Liver (tissue), 9 donors: Measurements from ENCODE around the gene ZDHHC18. TPM values are rescaled to one million over a fixed set of nuclear protein-coding genes. Genes with fewer than 3 reads are reported as not detected.

Source experiments
- DNase-seq: peaks from one replicate; pipeline ENCODE4 v3.0.0-alpha.2; 2017; ENCODE audit warnings: low spot score
- H3K27ac ChIP-seq, 2 donors: one replicate each; pipeline ENCODE4 v1.7.0; 2013; ENCODE audit warnings: inconsistent platforms in 2 of 2, low read length in 2 of 2, control low read depth in 1 of 2, low read depth in 1 of 2, mild to moderate bottlenecking in 1 of 2
- H3K27me3 ChIP-seq, 4 donors: one replicate each; pipeline versions ENCODE4 v1.6.1 to v1.7.0; 2013; ENCODE audit warnings: low read length in 3 of 4, inconsistent platforms in 1 of 4, mild to moderate bottlenecking in 1 of 4, moderate library complexity in 1 of 4; ENCODE audit not compliant: control insufficient read depth in 4 of 4, insufficient read depth in 4 of 4
- H3K36me3 ChIP-seq, 4 donors: one replicate each; pipeline versions ENCODE4 v1.6.1 to v1.7.0; 2013; ENCODE audit warnings: low read length in 3 of 4, mild to moderate bottlenecking in 3 of 4, low read depth in 1 of 4, moderate library complexity in 1 of 4; ENCODE audit not compliant: control insufficient read depth in 4 of 4, insufficient read depth in 3 of 4
- H3K4me1 ChIP-seq, 4 donors: one replicate each; pipeline versions ENCODE4 v1.6.1 to v1.7.0; 2013; ENCODE audit warnings: low read length in 3 of 4, mild to moderate bottlenecking in 3 of 4, moderate library complexity in 1 of 4; ENCODE audit not compliant: control insufficient read depth in 4 of 4, insufficient read depth in 4 of 4
- H3K4me3 ChIP-seq, 3 donors: one replicate each; pipeline versions ENCODE4 v1.6.1 to v1.7.0; 2013; ENCODE audit warnings: low read length in 3 of 3, control low read depth in 1 of 3, low read depth in 1 of 3, mild to moderate bottlenecking in 1 of 3
- H3K9ac ChIP-seq, 2 donors: one replicate each; pipeline ENCODE4 v1.7.0; 2013; ENCODE audit warnings: low read length in 2 of 2, mild to moderate bottlenecking in 2 of 2, moderate library complexity in 2 of 2, control low read depth in 1 of 2, low read depth in 1 of 2
- H3K9me3 ChIP-seq, 4 donors: one replicate each; pipeline versions ENCODE4 v1.6.1 to v1.7.0; 2013; ENCODE audit warnings: low read length in 3 of 4; ENCODE audit not compliant: control insufficient read depth in 4 of 4
- EGR1 ChIP-seq, 2 donors: IDR thresholded peaks; 2 replicates each; pipeline ENCODE4 v1.6.1; 2016 to 2018; ENCODE audit warnings: antibody characterized with exemption in 2 of 2, low read depth in 2 of 2
- FOXA1 ChIP-seq: IDR thresholded peaks from 2 replicates; pipeline ENCODE4 v1.6.1; 2016; ENCODE audit warnings: antibody characterized with exemption
- FOXA2 ChIP-seq: IDR thresholded peaks from 2 replicates; pipeline ENCODE4 v1.6.1; 2016; ENCODE audit warnings: antibody characterized with exemption
- GABPA ChIP-seq, 2 donors: IDR thresholded peaks in 1 of 2; conservative IDR thresholded peaks in 1 of 2; 2 replicates each; pipeline ENCODE4 v1.6.1; 2016; ENCODE audit warnings: antibody characterized with exemption in 2 of 2, mild to moderate bottlenecking in 1 of 2, moderate library complexity in 1 of 2
- HNF4G ChIP-seq: IDR thresholded peaks from 2 replicates; pipeline ENCODE4 v1.6.1; 2016; ENCODE audit warnings: antibody characterized with exemption
- JUND ChIP-seq, 2 donors: IDR thresholded peaks; 2 replicates each; pipeline ENCODE4 v1.6.1; 2016; ENCODE audit warnings: antibody characterized with exemption in 2 of 2
- NR2F2 ChIP-seq: IDR thresholded peaks from 2 replicates; pipeline ENCODE4 v1.6.1; 2016; ENCODE audit warnings: antibody characterized with exemption
- RAD21 ChIP-seq, 2 donors: IDR thresholded peaks; 2 replicates each; pipeline ENCODE4 v1.6.1; 2016; ENCODE audit warnings: antibody characterized with exemption in 2 of 2, mild to moderate bottlenecking in 2 of 2
- RXRA ChIP-seq, 2 donors: IDR thresholded peaks; 2 replicates each; pipeline ENCODE4 v1.6.1; 2017 to 2018; ENCODE audit warnings: antibody characterized with exemption in 2 of 2, mild to moderate bottlenecking in 1 of 2
- SP1 ChIP-seq: IDR thresholded peaks from 2 replicates; pipeline ENCODE4 v1.6.1; 2018; ENCODE audit warnings: antibody characterized with exemption, mild to moderate bottlenecking
- TAF1 ChIP-seq: conservative IDR thresholded peaks from 2 replicates; pipeline ENCODE4 v1.6.1; 2016; ENCODE audit warnings: antibody characterized with exemption, mild to moderate bottlenecking
- YY1 ChIP-seq: IDR thresholded peaks from 2 replicates; pipeline ENCODE4 v1.6.1; 2016; ENCODE audit warnings: antibody characterized with exemption, mild to moderate bottlenecking
- WGBS: extraction: QIAGEN DNeasy Blood & Tissue Kit; methylation state at CpG from one replicate; pipeline ENCODE4 v1.1.7; 2013; 5-methylcytosine and 5-hydroxymethylcytosine counted together
- polyA plus RNA-seq, 2 donors: library from polyadenylated mRNA; stranded (reverse) in 1 of 2; unstranded in 1 of 2; fragments of 200-250 nt in 1 of 2; fragments of >200 nt in 1 of 2; fragmentation: Nextera tagmentation in 1 of 2; extraction: Ambion mirVana in 1 of 2; gene quantifications; one replicate each; pipeline versions ENCODE4 v1.2.1 to v1.2.3, GENCODE V29; 2013 to 2015
- total RNA-seq, 2 donors: library from RNA; depleted of rRNA; stranded (reverse); fragments of >200 nt; gene quantifications; one replicate each; pipeline ENCODE4 v1.2.3, GENCODE V29; 2014
- TF ChIP-seq, protein P1 (sequence below): IDR thresholded peaks from 2 replicates; pipeline ENCODE4 v1.6.1; 2016; ENCODE audit warnings: antibody characterized with exemption
- TF ChIP-seq, protein P2 (sequence below): IDR thresholded peaks from 2 replicates; pipeline ENCODE4 v1.6.1; 2016; ENCODE audit warnings: antibody characterized with exemption
- TF ChIP-seq, protein P3 (sequence below): fragments of 150-350 bp; IDR thresholded peaks from 2 replicates; pipeline ENCODE4 v1.5.1; 2017; ENCODE audit warnings: improper control_type of control experiment, low read depth, low read length; ENCODE audit not compliant: missing input control
- TF ChIP-seq, protein P4 (sequence below): IDR thresholded peaks from 2 replicates; pipeline ENCODE4 v1.6.1; 2016; ENCODE audit warnings: antibody characterized with exemption
- TF ChIP-seq, protein P5 (sequence below): IDR thresholded peaks from 2 replicates; pipeline ENCODE4 v1.6.1; 2016; ENCODE audit warnings: antibody characterized with exemption, mild to moderate bottlenecking
- donor health status: healthy.
- donor health status: healthy.
- donor health status: healthy.
- donor health status: healthy.
- donor health status: healthy.

ZDHHC18 gene
- total and polyA plus RNA-seq, 4 donors = 2.6 to 9.2 (median 7.9) TPM

DNA sequence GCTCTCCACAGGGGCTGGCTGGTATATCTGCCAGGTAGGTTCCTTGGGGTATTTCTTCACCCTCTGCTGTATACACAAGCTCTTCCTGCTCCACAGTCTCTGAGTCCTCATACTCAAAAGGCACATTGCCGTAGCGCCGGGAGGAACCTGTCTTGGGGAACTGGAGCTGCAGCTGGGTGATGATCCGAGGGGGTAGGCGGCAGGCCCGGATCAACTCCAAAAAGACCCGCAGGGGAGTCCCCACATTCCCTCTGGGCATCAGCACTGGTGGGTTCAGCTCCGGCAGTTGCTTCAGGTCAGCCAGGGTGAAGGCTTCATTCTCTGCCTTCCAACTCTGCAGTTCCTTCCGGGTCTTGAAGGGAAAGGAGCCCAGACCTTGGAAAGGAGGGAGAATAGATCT is 70.9 kb downstream of the ZDHHC18 start:
- no peaks in the 10 kb centered on the region for H3K9me3 ChIP-seq
- no peak for DNase-seq
- no peak overlapping the region for H3K4me3 ChIP-seq
- TF ChIP-seq FOXA2 (no peak), RXRA (IDR thresholded peaks at IDR 0.05) (no peak), GABPA (IDR thresholded peaks at IDR 0.05 in 1 of 2, conservative IDR thresholded peaks at IDR 0.05 in 1 of 2) (no peak), TAF1 (no peak), FOXA1 (no peak), SP1 (no peak), JUND (IDR thresholded peaks at IDR 0.05) (no peak), YY1 (no peak), HNF4G (no peak), RAD21 (IDR thresholded peaks at IDR 0.05) (no peak), EGR1 (IDR thresholded peaks at IDR 0.05; ENCODE audit: low read depth in 2 of 2) (no peak), NR2F2 (no peak)
- TF ChIP-seq, protein P1, sequence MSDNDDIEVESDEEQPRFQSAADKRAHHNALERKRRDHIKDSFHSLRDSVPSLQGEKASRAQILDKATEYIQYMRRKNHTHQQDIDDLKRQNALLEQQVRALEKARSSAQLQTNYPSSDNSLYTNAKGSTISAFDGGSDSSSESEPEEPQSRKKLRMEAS = no peak
- TF ChIP-seq, protein P2, sequence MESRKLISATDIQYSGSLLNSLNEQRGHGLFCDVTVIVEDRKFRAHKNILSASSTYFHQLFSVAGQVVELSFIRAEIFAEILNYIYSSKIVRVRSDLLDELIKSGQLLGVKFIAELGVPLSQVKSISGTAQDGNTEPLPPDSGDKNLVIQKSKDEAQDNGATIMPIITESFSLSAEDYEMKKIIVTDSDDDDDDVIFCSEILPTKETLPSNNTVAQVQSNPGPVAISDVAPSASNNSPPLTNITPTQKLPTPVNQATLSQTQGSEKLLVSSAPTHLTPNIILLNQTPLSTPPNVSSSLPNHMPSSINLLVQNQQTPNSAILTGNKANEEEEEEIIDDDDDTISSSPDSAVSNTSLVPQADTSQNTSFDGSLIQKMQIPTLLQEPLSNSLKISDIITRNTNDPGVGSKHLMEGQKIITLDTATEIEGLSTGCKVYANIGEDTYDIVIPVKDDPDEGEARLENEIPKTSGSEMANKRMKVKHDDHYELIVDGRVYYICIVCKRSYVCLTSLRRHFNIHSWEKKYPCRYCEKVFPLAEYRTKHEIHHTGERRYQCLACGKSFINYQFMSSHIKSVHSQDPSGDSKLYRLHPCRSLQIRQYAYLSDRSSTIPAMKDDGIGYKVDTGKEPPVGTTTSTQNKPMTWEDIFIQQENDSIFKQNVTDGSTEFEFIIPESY = no peak
- TF ChIP-seq, protein P3, sequence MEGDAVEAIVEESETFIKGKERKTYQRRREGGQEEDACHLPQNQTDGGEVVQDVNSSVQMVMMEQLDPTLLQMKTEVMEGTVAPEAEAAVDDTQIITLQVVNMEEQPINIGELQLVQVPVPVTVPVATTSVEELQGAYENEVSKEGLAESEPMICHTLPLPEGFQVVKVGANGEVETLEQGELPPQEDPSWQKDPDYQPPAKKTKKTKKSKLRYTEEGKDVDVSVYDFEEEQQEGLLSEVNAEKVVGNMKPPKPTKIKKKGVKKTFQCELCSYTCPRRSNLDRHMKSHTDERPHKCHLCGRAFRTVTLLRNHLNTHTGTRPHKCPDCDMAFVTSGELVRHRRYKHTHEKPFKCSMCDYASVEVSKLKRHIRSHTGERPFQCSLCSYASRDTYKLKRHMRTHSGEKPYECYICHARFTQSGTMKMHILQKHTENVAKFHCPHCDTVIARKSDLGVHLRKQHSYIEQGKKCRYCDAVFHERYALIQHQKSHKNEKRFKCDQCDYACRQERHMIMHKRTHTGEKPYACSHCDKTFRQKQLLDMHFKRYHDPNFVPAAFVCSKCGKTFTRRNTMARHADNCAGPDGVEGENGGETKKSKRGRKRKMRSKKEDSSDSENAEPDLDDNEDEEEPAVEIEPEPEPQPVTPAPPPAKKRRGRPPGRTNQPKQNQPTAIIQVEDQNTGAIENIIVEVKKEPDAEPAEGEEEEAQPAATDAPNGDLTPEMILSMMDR = no peak
- TF ChIP-seq, protein P4, sequence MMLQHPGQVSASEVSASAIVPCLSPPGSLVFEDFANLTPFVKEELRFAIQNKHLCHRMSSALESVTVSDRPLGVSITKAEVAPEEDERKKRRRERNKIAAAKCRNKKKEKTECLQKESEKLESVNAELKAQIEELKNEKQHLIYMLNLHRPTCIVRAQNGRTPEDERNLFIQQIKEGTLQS = no peak
- TF ChIP-seq, protein P5, sequence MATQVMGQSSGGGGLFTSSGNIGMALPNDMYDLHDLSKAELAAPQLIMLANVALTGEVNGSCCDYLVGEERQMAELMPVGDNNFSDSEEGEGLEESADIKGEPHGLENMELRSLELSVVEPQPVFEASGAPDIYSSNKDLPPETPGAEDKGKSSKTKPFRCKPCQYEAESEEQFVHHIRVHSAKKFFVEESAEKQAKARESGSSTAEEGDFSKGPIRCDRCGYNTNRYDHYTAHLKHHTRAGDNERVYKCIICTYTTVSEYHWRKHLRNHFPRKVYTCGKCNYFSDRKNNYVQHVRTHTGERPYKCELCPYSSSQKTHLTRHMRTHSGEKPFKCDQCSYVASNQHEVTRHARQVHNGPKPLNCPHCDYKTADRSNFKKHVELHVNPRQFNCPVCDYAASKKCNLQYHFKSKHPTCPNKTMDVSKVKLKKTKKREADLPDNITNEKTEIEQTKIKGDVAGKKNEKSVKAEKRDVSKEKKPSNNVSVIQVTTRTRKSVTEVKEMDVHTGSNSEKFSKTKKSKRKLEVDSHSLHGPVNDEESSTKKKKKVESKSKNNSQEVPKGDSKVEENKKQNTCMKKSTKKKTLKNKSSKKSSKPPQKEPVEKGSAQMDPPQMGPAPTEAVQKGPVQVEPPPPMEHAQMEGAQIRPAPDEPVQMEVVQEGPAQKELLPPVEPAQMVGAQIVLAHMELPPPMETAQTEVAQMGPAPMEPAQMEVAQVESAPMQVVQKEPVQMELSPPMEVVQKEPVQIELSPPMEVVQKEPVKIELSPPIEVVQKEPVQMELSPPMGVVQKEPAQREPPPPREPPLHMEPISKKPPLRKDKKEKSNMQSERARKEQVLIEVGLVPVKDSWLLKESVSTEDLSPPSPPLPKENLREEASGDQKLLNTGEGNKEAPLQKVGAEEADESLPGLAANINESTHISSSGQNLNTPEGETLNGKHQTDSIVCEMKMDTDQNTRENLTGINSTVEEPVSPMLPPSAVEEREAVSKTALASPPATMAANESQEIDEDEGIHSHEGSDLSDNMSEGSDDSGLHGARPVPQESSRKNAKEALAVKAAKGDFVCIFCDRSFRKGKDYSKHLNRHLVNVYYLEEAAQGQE = no peak
- H3K36me3 ChIP-seq = peaks cover 6 to 36% (median 23%) of the 10 kb centered on the region in 4 donors
- H3K27me3 ChIP-seq = no peaks in the 10 kb centered on the region
- 95% methylated on average over 9 of the region's 9 CpGs for WGBS
- peaks cover 2 to 21% (median 17%) of the 10 kb centered on the region in 4 donors for H3K4me1 ChIP-seq
- H3K27ac ChIP-seq = no peak overlapping the region
- no peak overlapping the region for H3K9ac ChIP-seq
